Common myeloid progenitor, CD34-positive (primary cell): ENCODE data around the gene S100A12.

Source experiments
- CTCF ChIA-PET: fragments of 350-600 bp; sonication (Branson Sonifier 250); formaldehyde crosslinking; loops from one replicate; lab custom pipeline; 2021; ENCODE audit warnings: antibody characterized with exemption; lab: Charles Lee
- POLR2A ChIA-PET: fragments of 350-600 bp; sonication (Branson Sonifier 250); formaldehyde crosslinking; loops from one replicate; lab custom pipeline; 2021; ENCODE audit warnings: antibody characterized with exemption; lab: Charles Lee
- DNase-seq, 3 donors: peaks; one replicate each; pipeline versions ENCODE4 v3.0.0 to v3.0.0-alpha.2; 2013
- H3K27ac ChIP-seq, 2 experiments: 1 replicate in 1 of 2; 2 replicates in 1 of 2; pipeline ENCODE4 v1.7.0; 2013; ENCODE audit warnings: inconsistent platforms in 2 of 2, low read length in 2 of 2, mild to moderate bottlenecking in 2 of 2, low read depth in 1 of 2, moderate library complexity in 1 of 2; ENCODE audit not compliant: severe bottlenecking in 2 of 2, insufficient read depth in 1 of 2, poor library complexity in 1 of 2
- H3K27me3 ChIP-seq, 5 experiments: replicated peaks in 2 of 5; 1 replicate in 3 of 5; 2 replicates in 2 of 5; pipeline versions ENCODE4 v1.6.1 to v1.7.0; 2013; ENCODE audit warnings: low read length in 4 of 5, mild to moderate bottlenecking in 2 of 5, moderate library complexity in 2 of 5, inconsistent platforms in 1 of 5; ENCODE audit not compliant: insufficient read depth in 5 of 5, control insufficient read depth in 4 of 5
- H3K36me3 ChIP-seq, 4 experiments: 1 replicate in 2 of 4; 2 replicates in 2 of 4; pipeline versions ENCODE4 v1.6.1 to v1.7.0; 2013; ENCODE audit warnings: low read length in 3 of 4, control low read depth in 1 of 4, mild to moderate bottlenecking in 1 of 4; ENCODE audit not compliant: control insufficient read depth in 4 of 4, insufficient read depth in 4 of 4
- H3K4me1 ChIP-seq, 4 experiments: 1 replicate in 3 of 4; 2 replicates in 1 of 4; pipeline versions ENCODE4 v1.6.1 to v1.7.1; 2013; ENCODE audit warnings: low read length in 3 of 4, mild to moderate bottlenecking in 3 of 4, control low read depth in 1 of 4, inconsistent platforms in 1 of 4, moderate library complexity in 1 of 4; ENCODE audit not compliant: control insufficient read depth in 4 of 4, insufficient read depth in 4 of 4; ENCODE audit errors: control extremely low read depth in 1 of 4
- H3K4me3 ChIP-seq, 7 experiments: 1 replicate in 4 of 7; 2 replicates in 3 of 7; pipeline versions ENCODE4 v1.5.1 to v1.7.0; 2013; ENCODE audit warnings: mild to moderate bottlenecking in 7 of 7, low read length in 6 of 7, moderate library complexity in 6 of 7, inconsistent platforms in 2 of 7, low read depth in 2 of 7, control low read depth in 1 of 7; ENCODE audit not compliant: insufficient read depth in 4 of 7, control insufficient read depth in 1 of 7; ENCODE audit errors: extremely low read depth in 1 of 7
- H3K9me3 ChIP-seq, 5 experiments: 1 replicate in 4 of 5; 2 replicates in 1 of 5; pipeline versions ENCODE4 v1.6.1 to v1.7.1; 2013; ENCODE audit warnings: low read length in 4 of 5, mild to moderate bottlenecking in 2 of 5, inconsistent platforms in 1 of 5, low read depth in 1 of 5, moderate library complexity in 1 of 5; ENCODE audit not compliant: control insufficient read depth in 4 of 5, insufficient read depth in 2 of 5; ENCODE audit errors: control extremely low read depth in 1 of 5
- WGBS: methylation state at CpG from one replicate; pipeline ENCODE4 v1.1.5; 2013; ENCODE audit not compliant: insufficient coverage; 5-methylcytosine and 5-hydroxymethylcytosine counted together

S100A12 gene

DNA sequence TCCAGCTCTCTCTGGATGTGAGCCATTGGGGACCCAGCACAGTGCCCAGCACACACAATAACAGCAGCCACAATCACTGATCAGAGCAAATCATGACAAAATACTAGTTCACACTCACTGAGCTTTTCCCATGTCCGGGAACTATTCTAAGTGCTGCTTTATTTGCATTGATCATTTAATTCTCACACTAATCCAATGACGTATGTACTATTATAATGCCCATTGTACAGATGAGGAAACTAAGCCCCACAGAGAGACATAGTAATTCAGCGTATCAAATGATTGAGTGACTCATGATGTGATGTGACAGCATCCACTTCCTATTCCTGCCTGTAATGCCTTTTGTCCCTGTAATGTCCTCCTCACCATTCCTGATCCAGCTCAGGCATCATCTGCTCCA, 17.4 kb upstream of the S100A12 start:
- POLR2A ChIA-PET = no interaction called here
- WGBS = 93% methylated on average over 3 of the region's 3 CpGs
- H3K36me3 ChIP-seq = no peaks in the 10 kb centered on the region

DNA sequence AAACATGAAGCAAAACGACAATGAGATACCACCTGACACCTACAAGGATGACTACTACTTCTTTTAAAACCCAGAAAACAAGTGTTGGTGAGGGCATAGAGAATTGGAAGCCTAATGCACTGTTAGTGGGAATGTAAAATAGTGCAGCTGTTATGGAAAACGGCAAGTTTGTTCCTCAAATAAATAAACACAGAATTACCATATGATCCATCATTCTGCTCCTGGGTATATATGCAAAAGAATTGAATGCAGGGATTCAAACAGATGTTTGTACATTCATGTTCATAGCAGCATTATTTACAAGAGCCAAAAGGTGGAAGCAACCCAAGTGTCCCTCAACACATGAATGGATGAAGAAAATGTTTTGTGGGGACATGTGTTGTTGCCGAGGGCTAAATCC, 16.8 kb upstream of the S100A12 start:
- no peaks in the 10 kb centered on the region for H3K36me3 ChIP-seq
- CTCF ChIA-PET = no interaction called here
- peaks cover 4 to 35% (median 15%) of the 10 kb centered on the region in 4 experiments for H3K4me1 ChIP-seq
- H3K9me3 ChIP-seq = no peaks in the 10 kb centered on the region
- no peaks in the 10 kb centered on the region for H3K27me3 ChIP-seq
- DNase-seq = no peak
- POLR2A ChIA-PET = no interaction called here
- 75% methylated on average over 1 of the region's 3 CpGs for WGBS
- peak overlapping the region in 1 of 7 experiments; percentile 34 for H3K4me3 ChIP-seq
- H3K27ac ChIP-seq = no peak overlapping the region

More for the DNA sequence above, 17.4 kb upstream of the S100A12 start:
- Histone ChIP-seq H3K27ac (no peak overlapping the region), H3K4me1 (peaks cover 0 to 30% (median 15%) of the 10 kb centered on the region in 4 experiments), H3K4me3 (no peak overlapping the region), H3K9me3 (no peaks in the 10 kb centered on the region), H3K27me3 (no peaks in the 10 kb centered on the region)
- no peak for DNase-seq
- CTCF ChIA-PET = interaction anchor here (0.8 to 1.0 kb wide), 2 partner anchors 9 to 11 kb away, joined by 3 read pairs; no protein-coding TSS in a partner anchor

DNA sequence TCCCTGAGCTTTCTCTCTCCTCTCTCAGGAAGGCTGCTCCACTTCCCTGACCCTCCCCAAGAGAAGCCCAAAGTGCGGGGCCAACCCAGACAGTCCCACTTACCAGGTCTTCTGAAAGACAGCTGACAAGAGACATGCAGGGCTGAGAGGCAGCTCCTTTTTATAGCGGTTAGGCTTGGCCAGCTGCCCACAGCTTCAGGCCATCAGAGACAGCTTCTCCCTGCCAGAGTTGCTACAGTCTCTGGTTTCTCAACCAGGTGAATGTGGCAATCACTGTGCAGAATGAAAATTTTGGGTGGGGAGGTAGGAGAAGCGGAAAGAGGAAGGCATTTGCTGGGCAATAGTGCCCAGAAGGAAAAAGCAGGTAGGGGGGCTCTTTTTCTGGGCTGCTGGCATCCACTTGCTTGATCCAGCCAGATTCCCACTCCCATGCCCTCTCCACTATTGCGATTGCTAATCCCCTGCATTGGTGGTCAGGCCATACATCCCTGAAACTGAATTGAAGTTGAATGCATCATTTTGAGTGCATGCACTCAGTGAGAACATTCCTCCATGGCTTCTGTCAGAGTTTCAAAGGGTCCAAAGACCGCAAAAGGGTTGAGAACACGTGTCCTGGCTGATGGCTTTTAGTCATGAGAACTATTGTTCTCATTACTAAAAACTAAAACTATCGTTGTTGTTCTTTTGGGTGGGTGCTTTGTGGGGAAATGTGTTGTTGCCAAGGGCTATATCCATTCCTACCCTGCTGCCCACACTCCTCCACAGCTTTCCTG, 15.7 kb upstream of the S100A12 start, which contains the start of gene S100A8:
Gene S100A8 (minus strand): TSS at position 136 of the 773 bp plus-strand sequence. CDS start 538 bp downstream, outside the sequence.
- WGBS = 89% methylated on average over 4 of the region's 7 CpGs
- DNase-seq = peak in 2 of 3 donors; percentile 22 to 28
- Histone ChIP-seq H3K27ac (no peak within 1 kb of the TSS), H3K9me3 (no peaks in the 10 kb centered on the region), H3K4me1 (peaks cover 8 to 47% (median 24%) of the 10 kb centered on the region in 4 experiments), H3K4me3 (peak within 1 kb of the TSS in 3 of 7 experiments; percentile 16 to 37 (median 31)), H3K27me3 (no peaks in the 10 kb centered on the region), H3K36me3 (no peaks in the 10 kb centered on the region)
- CTCF ChIA-PET = interaction anchor here (0.9 to 2.9 kb wide), 5 partner anchors 12 to 38 kb away, joined by 3 to 12 read pairs (median 6); partner anchors contain the start of gene S100A9
- POLR2A ChIA-PET = no interaction called here

DNA sequence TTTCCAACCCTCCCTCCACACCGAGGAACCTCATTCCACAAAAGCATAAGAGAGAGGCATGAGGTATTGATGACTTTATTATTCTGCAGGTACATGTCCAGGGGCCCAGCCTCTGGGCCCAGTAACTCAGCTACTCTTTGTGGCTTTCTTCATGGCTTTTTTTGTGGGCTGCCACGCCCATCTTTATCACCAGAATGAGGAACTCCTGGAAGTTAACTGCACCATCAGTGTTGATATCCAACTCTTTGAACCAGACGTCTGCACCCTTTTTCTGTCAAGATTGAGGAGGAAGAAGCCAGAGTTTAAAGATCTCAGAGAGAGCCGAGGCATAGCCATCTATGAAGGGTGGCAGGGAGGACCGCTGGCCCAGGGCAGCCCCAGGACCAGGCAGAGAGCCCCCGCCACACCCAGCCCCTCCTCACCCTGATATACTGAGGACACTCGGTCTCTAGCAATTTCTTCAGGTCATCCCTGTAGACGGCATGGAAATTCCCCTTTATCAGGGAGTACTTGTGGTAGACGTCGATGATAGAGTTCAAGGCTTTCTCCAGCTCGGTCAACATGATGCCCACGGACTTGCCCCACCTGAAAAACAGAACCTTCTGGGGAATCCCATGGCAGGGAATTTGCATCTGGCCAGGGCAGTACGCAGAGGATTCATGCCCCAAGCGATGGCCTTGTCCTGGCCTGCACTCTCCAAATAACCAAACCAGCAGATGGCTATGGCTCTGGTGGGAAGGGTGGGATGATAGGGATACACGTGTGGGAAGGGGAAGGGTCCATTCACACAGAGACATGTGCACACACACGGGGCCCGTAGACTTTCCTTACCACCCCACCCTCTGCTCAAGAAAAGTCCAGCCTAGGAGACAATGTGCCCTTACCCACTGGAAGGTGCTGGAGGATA, 14.8 kb upstream of the S100A12 start:
- ChIA-PET POLR2A (no interaction called here), CTCF (interaction anchor here (0.9 to 2.9 kb wide), 6 partner anchors 13 to 42 kb away, joined by 3 to 12 read pairs (median 6); partner anchors contain the start of genes PGLYRP4 and S100A9)
- Histone ChIP-seq H3K4me1 (peaks cover 11 to 55% (median 32%) of the 10 kb centered on the region in 4 experiments), H3K27me3 (no peaks in the 10 kb centered on the region), H3K36me3 (no peaks in the 10 kb centered on the region), H3K9me3 (no peaks in the 10 kb centered on the region), H3K27ac (no peak overlapping the region), H3K4me3 (peak overlapping the region in 3 of 7 experiments; percentile 16 to 37 (median 31))
- 70% methylated on average over 10 of the region's 17 CpGs for WGBS
- DNase-seq = peak; percentile 14 to 60 (median 54)

DNA sequence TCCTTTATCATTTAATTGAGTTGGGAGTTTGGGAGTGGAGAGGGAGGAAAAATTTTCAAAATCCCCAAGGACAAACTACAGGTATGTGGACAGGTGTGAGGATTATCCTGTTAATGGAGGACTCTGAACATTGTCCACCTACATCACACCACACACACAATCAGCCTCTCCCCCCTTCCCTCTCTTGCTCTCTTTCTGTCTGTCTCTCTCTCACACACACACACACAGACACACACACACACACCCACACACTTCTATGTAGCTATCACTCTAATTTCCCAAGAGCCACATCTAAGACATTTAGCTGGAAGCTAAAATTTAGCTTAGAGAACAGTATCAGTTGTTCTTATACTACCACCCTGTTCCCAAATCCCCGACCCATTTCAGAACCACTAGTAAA, 14.0 kb upstream of the S100A12 start:
- no peaks in the 10 kb centered on the region for H3K36me3 ChIP-seq
- POLR2A ChIA-PET = no interaction called here
- no peaks in the 10 kb centered on the region for H3K9me3 ChIP-seq
- no peaks in the 10 kb centered on the region for H3K27me3 ChIP-seq
- H3K27ac ChIP-seq = no peak overlapping the region
- no CpG with 5 or more reads among the region's 1 CpG for WGBS
- peak overlapping the region in 1 of 7 experiments; percentile 32 for H3K4me3 ChIP-seq
- CTCF ChIA-PET = interaction anchor here (1.4 to 2.9 kb wide), 5 partner anchors 14 to 41 kb away, joined by 4 to 12 read pairs (median 6); partner anchors contain the start of genes PGLYRP4 and S100A9
- DNase-seq = no peak
- H3K4me1 ChIP-seq = peaks cover 11 to 60% (median 36%) of the 10 kb centered on the region in 4 experiments

DNA sequence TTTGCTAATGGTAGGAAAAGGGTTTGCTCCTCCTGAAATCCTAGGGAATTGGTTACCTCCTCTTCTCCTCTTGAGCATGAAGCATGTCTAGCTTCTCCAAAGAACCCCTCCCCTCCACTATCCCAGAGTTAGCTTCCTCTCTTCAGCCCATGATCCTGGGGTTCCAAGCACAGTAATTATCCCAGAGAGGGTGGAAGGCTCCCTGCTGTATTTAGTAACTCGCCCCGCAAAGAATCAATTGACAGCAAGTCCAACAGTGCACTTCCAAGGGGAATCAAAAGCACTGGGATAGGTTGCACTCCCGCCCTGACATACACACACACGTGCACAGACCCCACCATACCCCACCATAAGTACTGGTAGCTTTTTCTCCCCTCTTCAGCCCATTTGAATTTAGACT, 12.4 kb upstream of the S100A12 start:
- peaks cover 11 to 60% (median 36%) of the 10 kb centered on the region in 4 experiments for H3K4me1 ChIP-seq
- no peaks in the 10 kb centered on the region for H3K36me3 ChIP-seq
- WGBS = 89% methylated on average over 4 of the region's 4 CpGs
- CTCF ChIA-PET = interaction anchor here (1.7 kb wide), 1 partner anchor 30 kb away, joined by 4 read pairs; the partner anchor contains the start of gene S100A9
- H3K27ac ChIP-seq = no peak overlapping the region
- no peaks in the 10 kb centered on the region for H3K27me3 ChIP-seq
- H3K4me3 ChIP-seq = no peak overlapping the region
- DNase-seq = no peak
- peaks cover 0 to under 1% (median 0%) of the 10 kb centered on the region in 5 experiments for H3K9me3 ChIP-seq
- POLR2A ChIA-PET = no interaction called here
